ENCODE measurements around the gene ALB. TPM values are rescaled to one million over a fixed set of nuclear protein-coding genes. Genes with fewer than 3 reads are reported as not detected.
"Not testable (repeated sequence)": the region's sequence is repeated elsewhere in the genome, so short reads cannot be mapped to it uniquely, and the experiment has no call there.

Gene ALB
- total and polyA plus RNA-seq, 3 experiments from 2014 or later, result not detected

GRCh38 chr4:73383452-73383851, 20.6 kb upstream of the ALB start:
- H3K9me3 ChIP-seq (ENCODE audit: low read length), result no peaks in the 10 kb centered on the region
- no peak for DNase-seq
- H3K4me1 ChIP-seq (ENCODE audit: insufficient read depth, low read length), result no peaks in the 10 kb centered on the region
- H3K9me3 Mint-ChIP-seq, result peaks cover 0 to 6% (median 4%) of the 10 kb centered on the region in 5 donors
- no peaks in the 10 kb centered on the region for H3K36me3 ChIP-seq (ENCODE audit: insufficient read depth, low read length)
- H3K4me3 Mint-ChIP-seq, result no peak overlapping the region
- POLR2A ChIA-PET, result no interaction called here
- no peak overlapping the region for H3K27ac ChIP-seq (ENCODE audit: low read depth, low read length)
- H3K4me3 ChIP-seq (ENCODE audit: low read length), result no peak overlapping the region
- H3K4me1 Mint-ChIP-seq, result no peaks in the 10 kb centered on the region
- CTCF ChIA-PET, result no interaction called here
- no peaks in the 10 kb centered on the region for H3K27me3 Mint-ChIP-seq
- H3K36me3 Mint-ChIP-seq, result no peaks in the 10 kb centered on the region
- H3K27ac Mint-ChIP-seq, result no peak overlapping the region
- H3K27me3 ChIP-seq (ENCODE audit: insufficient read depth, low read length, poor library complexity, severe bottlenecking), result no peaks in the 10 kb centered on the region

- no peak overlapping the region for H3K27ac ChIP-seq (ENCODE audit: low read depth, low read length)
- no peaks in the 10 kb centered on the region for H3K9me3 ChIP-seq (ENCODE audit: low read length)
- H3K27ac Mint-ChIP-seq, result no peak overlapping the region
- peaks cover 0 to 10% (median 5%) of the 10 kb centered on the region in 5 donors for H3K9me3 Mint-ChIP-seq
- H3K4me1 Mint-ChIP-seq, result no peaks in the 10 kb centered on the region
- H3K27me3 Mint-ChIP-seq, result peaks cover 0 to 3% of the 10 kb centered on the region in 2 donors
- no peaks in the 10 kb centered on the region for H3K36me3 ChIP-seq (ENCODE audit: insufficient read depth, low read length)
- H3K27me3 ChIP-seq (ENCODE audit: insufficient read depth, low read length, poor library complexity, severe bottlenecking), result no peaks in the 10 kb centered on the region
- DNase-seq, result no peak
- H3K4me3 ChIP-seq (ENCODE audit: low read length), result no peak overlapping the region
- ChIA-PET CTCF (no interaction called here), POLR2A (no interaction called here)
- H3K4me1 ChIP-seq (ENCODE audit: insufficient read depth, low read length), result no peaks in the 10 kb centered on the region
- H3K4me3 Mint-ChIP-seq, result no peak overlapping the region
- no peaks in the 10 kb centered on the region for H3K36me3 Mint-ChIP-seq
Measured at GRCh38 chr4:73387552-73387951, 16.5 kb upstream of the ALB start.

- H3K4me1 Mint-ChIP-seq, result no peaks in the 10 kb centered on the region
Measured at GRCh38 chr4:73388887-73389286, 15.2 kb upstream of the ALB start.

GRCh38 chr4:73389663-73390062, 14.4 kb upstream of the ALB start:
- CTCF ChIA-PET; H3K27me3 ChIP-seq (ENCODE audit: insufficient read depth, low read length, poor library complexity, severe bottlenecking); DNase-seq; H3K36me3 ChIP-seq (ENCODE audit: insufficient read depth, low read length); H3K4me1 ChIP-seq (ENCODE audit: insufficient read depth, low read length); H3K36me3 Mint-ChIP-seq; H3K27ac ChIP-seq (ENCODE audit: low read depth, low read length); H3K4me3 ChIP-seq (ENCODE audit: low read length); H3K27ac Mint-ChIP-seq; H3K4me1 Mint-ChIP-seq; H3K27me3 Mint-ChIP-seq; POLR2A ChIA-PET; H3K4me3 Mint-ChIP-seq; H3K9me3 ChIP-seq (ENCODE audit: low read length): not testable (repeated sequence)
- H3K9me3 Mint-ChIP-seq, result peaks cover 0 to 13% (median 6%) of the 10 kb centered on the region in 5 donors

More at GRCh38 chr4:73388887-73389286, 15.2 kb upstream of the ALB start:
- Mint-ChIP-seq H3K27ac (no peak overlapping the region), H3K27me3 (peaks cover 0 to 3% of the 10 kb centered on the region in 2 donors), H3K4me3 (no peak overlapping the region), H3K9me3 (peaks cover 0 to 12% (median 5%) of the 10 kb centered on the region in 5 donors), H3K36me3 (no peaks in the 10 kb centered on the region)
- no peaks in the 10 kb centered on the region for H3K9me3 ChIP-seq (ENCODE audit: low read length)
- H3K4me1 ChIP-seq (ENCODE audit: insufficient read depth, low read length), result no peaks in the 10 kb centered on the region
- H3K4me3 ChIP-seq (ENCODE audit: low read length), result no peak overlapping the region
- ChIA-PET CTCF (no interaction called here), POLR2A (no interaction called here)
- no peak overlapping the region for H3K27ac ChIP-seq (ENCODE audit: low read depth, low read length)
- H3K27me3 ChIP-seq (ENCODE audit: insufficient read depth, low read length, poor library complexity, severe bottlenecking), result no peaks in the 10 kb centered on the region
- no peak for DNase-seq
- no peaks in the 10 kb centered on the region for H3K36me3 ChIP-seq (ENCODE audit: insufficient read depth, low read length)

- Mint-ChIP-seq H3K4me1 (no peaks in the 10 kb centered on the region), H3K36me3 (no peaks in the 10 kb centered on the region), H3K9me3 (peaks cover 0 to 8% (median 0%) of the 10 kb centered on the region in 5 donors), H3K27me3 (peaks cover 0 to 5% of the 10 kb centered on the region in 2 donors), H3K4me3 (no peak overlapping the region), H3K27ac (peak overlapping the region in 1 of 8 donors; percentile 44)
- no peak overlapping the region for H3K4me3 ChIP-seq (ENCODE audit: low read length)
- H3K9me3 ChIP-seq (ENCODE audit: low read length), result no peaks in the 10 kb centered on the region
- H3K36me3 ChIP-seq (ENCODE audit: insufficient read depth, low read length), result no peaks in the 10 kb centered on the region
- no peak overlapping the region for H3K27ac ChIP-seq (ENCODE audit: low read depth, low read length)
- CTCF ChIA-PET, result no interaction called here
- H3K27me3 ChIP-seq (ENCODE audit: insufficient read depth, low read length, poor library complexity, severe bottlenecking), result no peaks in the 10 kb centered on the region
- DNase-seq, result no peak
- POLR2A ChIA-PET, result no interaction called here
- H3K4me1 ChIP-seq (ENCODE audit: insufficient read depth, low read length), result no peaks in the 10 kb centered on the region
Measured at GRCh38 chr4:73391774-73392173, 12.3 kb upstream of the ALB start.

GRCh38 chr4:73392936-73393335, 11.2 kb upstream of the ALB start:
- peaks cover 0 to 7% of the 10 kb centered on the region in 2 donors for H3K27me3 Mint-ChIP-seq
- no peak overlapping the region for H3K27ac Mint-ChIP-seq
- Histone ChIP-seq H3K36me3 (ENCODE audit: insufficient read depth, low read length) (no peaks in the 10 kb centered on the region), H3K9me3 (ENCODE audit: low read length) (no peaks in the 10 kb centered on the region), H3K4me1 (ENCODE audit: insufficient read depth, low read length) (no peaks in the 10 kb centered on the region), H3K4me3 (ENCODE audit: low read length) (no peak overlapping the region), H3K27ac (ENCODE audit: low read depth, low read length) (no peak overlapping the region), H3K27me3 (ENCODE audit: insufficient read depth, low read length, poor library complexity, severe bottlenecking) (no peaks in the 10 kb centered on the region)
- POLR2A ChIA-PET, result no interaction called here
- H3K4me1 Mint-ChIP-seq, result no peaks in the 10 kb centered on the region
- H3K36me3 Mint-ChIP-seq, result no peaks in the 10 kb centered on the region
- CTCF ChIA-PET, result no interaction called here
- peaks cover 0 to 8% (median 0%) of the 10 kb centered on the region in 5 donors for H3K9me3 Mint-ChIP-seq
- DNase-seq, result no peak
- H3K4me3 Mint-ChIP-seq, result no peak overlapping the region

- H3K27ac ChIP-seq (ENCODE audit: low read depth, low read length), result no peak overlapping the region
- ChIA-PET CTCF (no interaction called here), POLR2A (no interaction called here)
- H3K36me3 ChIP-seq (ENCODE audit: insufficient read depth, low read length), result no peaks in the 10 kb centered on the region
- Mint-ChIP-seq H3K4me3 (no peak overlapping the region), H3K36me3 (no peaks in the 10 kb centered on the region), H3K27ac (no peak overlapping the region), H3K27me3 (peaks cover 0 to 7% of the 10 kb centered on the region in 2 donors), H3K4me1 (no peaks in the 10 kb centered on the region), H3K9me3 (peaks cover 0 to 4% (median 0%) of the 10 kb centered on the region in 5 donors)
- H3K9me3 ChIP-seq (ENCODE audit: low read length), result no peaks in the 10 kb centered on the region
- no peaks in the 10 kb centered on the region for H3K4me1 ChIP-seq (ENCODE audit: insufficient read depth, low read length)
- no peak overlapping the region for H3K4me3 ChIP-seq (ENCODE audit: low read length)
- no peaks in the 10 kb centered on the region for H3K27me3 ChIP-seq (ENCODE audit: insufficient read depth, low read length, poor library complexity, severe bottlenecking)
- no peak for DNase-seq
Measured at GRCh38 chr4:73396304-73396703, 7.8 kb upstream of the ALB start.

GRCh38 chr4:73396993-73397972, 6.8 kb upstream of the ALB start:
- no peaks in the 10 kb centered on the region for H3K27me3 ChIP-seq (ENCODE audit: insufficient read depth, low read length, poor library complexity, severe bottlenecking)
- Mint-ChIP-seq H3K9me3 (peaks cover 0 to 4% (median 0%) of the 10 kb centered on the region in 5 donors), H3K27me3 (peaks cover 0 to 7% of the 10 kb centered on the region in 2 donors), H3K27ac (no peak overlapping the region), H3K4me3 (no peak overlapping the region), H3K36me3 (no peaks in the 10 kb centered on the region), H3K4me1 (no peaks in the 10 kb centered on the region)
- no peaks in the 10 kb centered on the region for H3K9me3 ChIP-seq (ENCODE audit: low read length)
- CTCF ChIA-PET, result no interaction called here
- H3K4me3 ChIP-seq (ENCODE audit: low read length), result no peak overlapping the region
- no peaks in the 10 kb centered on the region for H3K4me1 ChIP-seq (ENCODE audit: insufficient read depth, low read length)
- DNase-seq, result no peak
- POLR2A ChIA-PET, result no interaction called here
- no peak overlapping the region for H3K27ac ChIP-seq (ENCODE audit: low read depth, low read length)
- no peaks in the 10 kb centered on the region for H3K36me3 ChIP-seq (ENCODE audit: insufficient read depth, low read length)

Measured in CD8-positive, alpha-beta memory T cell (primary cell).